ENCODE data around the gene RSPH3.
A peak's percentile ranks its signal among the peaks of the same experiment; 100 is the strongest.

RSPH3 gene

DNA sequence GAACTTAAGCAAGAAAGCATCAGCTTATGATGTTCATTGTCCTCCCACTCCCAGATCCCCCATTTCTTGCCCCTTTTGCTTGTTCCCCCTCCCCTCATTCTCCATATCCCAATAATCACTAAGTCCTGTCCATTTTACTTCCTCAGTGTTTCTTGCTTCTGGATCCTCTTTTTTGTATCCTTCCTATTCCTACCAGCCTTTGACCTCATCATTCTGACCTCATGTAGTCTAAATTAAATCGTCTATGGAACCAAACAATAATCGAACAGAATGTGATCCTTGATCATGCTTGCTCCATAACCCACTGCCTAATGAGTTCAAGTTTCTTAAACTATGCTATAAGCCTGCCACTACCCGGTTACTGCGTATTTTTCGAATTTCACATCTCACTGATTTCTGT is 5.4 kb upstream of the RSPH3 start:
- Mint-ChIP-seq H3K4me1 (peaks cover 31% of the 10 kb centered on the region), H3K27ac (no peak overlapping the region), H3K36me3 (ENCODE audit: low read depth) (peaks cover 11% of the 10 kb centered on the region), H3K4me3 (no peak overlapping the region), H3K27me3 (ENCODE audit: low read depth, poor library complexity) (peaks cover 2% of the 10 kb centered on the region), H3K9me3 (peaks cover 6% of the 10 kb centered on the region)
- DNase-seq, result no peak
- TF ChIP-seq CTCF (IDR thresholded peaks at IDR 0.05), result no peak

DNA sequence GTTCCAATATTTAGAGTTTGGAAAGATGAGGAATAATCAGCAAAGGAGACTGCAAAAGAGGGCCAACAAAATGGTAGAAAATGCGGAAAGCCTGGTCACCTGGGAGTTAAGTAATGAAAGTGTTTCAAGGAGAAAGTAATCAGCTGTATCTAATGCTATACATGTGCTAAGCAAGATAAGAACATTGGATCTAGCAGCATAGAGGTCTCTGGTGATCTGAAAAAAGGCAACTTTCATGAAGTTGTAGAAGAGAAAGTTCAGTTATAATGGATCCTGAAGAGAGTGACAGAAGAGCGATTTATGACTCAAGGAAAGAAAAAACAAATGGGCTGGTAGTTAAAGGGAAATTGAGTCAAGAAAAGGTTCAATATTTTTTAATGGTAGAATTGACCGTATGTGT is 4.6 kb upstream of the RSPH3 start:
- Mint-ChIP-seq H3K4me3 (no peak overlapping the region), H3K27ac (no peak overlapping the region), H3K9me3 (peaks cover 6% of the 10 kb centered on the region), H3K36me3 (ENCODE audit: low read depth) (peaks cover 11% of the 10 kb centered on the region), H3K4me1 (peaks cover 34% of the 10 kb centered on the region), H3K27me3 (ENCODE audit: low read depth, poor library complexity) (peaks cover 2% of the 10 kb centered on the region)
- TF ChIP-seq CTCF (IDR thresholded peaks at IDR 0.05), result no peak
- no peak for DNase-seq

- H3K9me3 Mint-ChIP-seq, result peaks cover 6% of the 10 kb centered on the region
- H3K4me1 Mint-ChIP-seq, result peaks cover 39% of the 10 kb centered on the region
- no peak overlapping the region for H3K4me3 Mint-ChIP-seq
- peak overlapping the region; percentile 94 for H3K27ac Mint-ChIP-seq
- peaks cover 6% of the 10 kb centered on the region for H3K27me3 Mint-ChIP-seq (ENCODE audit: low read depth, poor library complexity)
- no peak for DNase-seq
- peaks cover 12% of the 10 kb centered on the region for H3K36me3 Mint-ChIP-seq (ENCODE audit: low read depth)
- no peak for TF ChIP-seq CTCF (IDR thresholded peaks at IDR 0.05)
Observed at GRCh38 chr6:159002432-159003155, 2.6 kb upstream of the RSPH3 start.

- Mint-ChIP-seq H3K27me3 (ENCODE audit: low read depth, poor library complexity) (peaks cover 7% of the 10 kb centered on the region), H3K36me3 (ENCODE audit: low read depth) (peaks cover 37% of the 10 kb centered on the region), H3K27ac (peak overlapping the region; percentile 97), H3K4me1 (peaks cover 33% of the 10 kb centered on the region), H3K9me3 (peaks cover 22% of the 10 kb centered on the region), H3K4me3 (peak overlapping the region; percentile 95)
- no peak for TF ChIP-seq CTCF (IDR thresholded peaks at IDR 0.05)
- no peak for DNase-seq
Observed at GRCh38 chr6:158999154-158999665, 792 bp downstream of the RSPH3 start.

- Mint-ChIP-seq H3K36me3 (ENCODE audit: low read depth) (peaks cover 47% of the 10 kb centered on the region), H3K27me3 (ENCODE audit: low read depth, poor library complexity) (peaks cover 7% of the 10 kb centered on the region), H3K4me3 (no peak overlapping the region), H3K4me1 (peaks cover 22% of the 10 kb centered on the region), H3K27ac (no peak overlapping the region), H3K9me3 (peaks cover 29% of the 10 kb centered on the region)
- no peak for TF ChIP-seq CTCF (IDR thresholded peaks at IDR 0.05)
- no peak for DNase-seq
Observed at GRCh38 chr6:158996856-158997255, 3.1 kb downstream of the RSPH3 start.

- no peak overlapping the region for H3K4me3 Mint-ChIP-seq
- H3K9me3 Mint-ChIP-seq, result peaks cover 56% of the 10 kb centered on the region
- no peak for TF ChIP-seq CTCF (IDR thresholded peaks at IDR 0.05)
- H3K27me3 Mint-ChIP-seq (ENCODE audit: low read depth, poor library complexity), result peaks cover 5% of the 10 kb centered on the region
- peaks cover 71% of the 10 kb centered on the region for H3K36me3 Mint-ChIP-seq (ENCODE audit: low read depth)
- no peaks in the 10 kb centered on the region for H3K4me1 Mint-ChIP-seq
- H3K27ac Mint-ChIP-seq, result no peak overlapping the region
- no peak for DNase-seq
Observed at GRCh38 chr6:158993639-158994038, 6.4 kb downstream of the RSPH3 start.

Data from nephron progenitor cell (in vitro differentiated cells).